ENCODE results near the gene ELK4. TPM values are rescaled to one million over a fixed set of nuclear protein-coding genes. Genes with fewer than 3 reads are reported as not detected.
A peak's percentile ranks its signal among the peaks of the same experiment; 100 is the strongest.

The ELK4 gene
- total and polyA plus RNA-seq, 2 donors (not counting 3 experiments of a cell fraction or from before 2014, with no cell fraction given): 8.7 to 107 TPM

- peaks cover 41% of the 10 kb centered on the region for H3K4me1 ChIP-seq (ENCODE audit: control insufficient read depth, extremely low read depth, insufficient read depth, low read length)
- H3K9me3 ChIP-seq (replicated peaks; ENCODE audit: control insufficient read depth, insufficient read depth, low read length): no peaks in the 10 kb centered on the region
- H3K9me1 ChIP-seq (replicated peaks; ENCODE audit: control insufficient read depth, extremely low read depth, insufficient read depth, low read length): no peaks in the 10 kb centered on the region
- peak overlapping the region; percentile 89 for H3K9ac ChIP-seq (replicated peaks; ENCODE audit: extremely low read depth, insufficient read depth, low read length)
- H3K4me3 ChIP-seq (replicated peaks in 1 of 3; ENCODE audit: insufficient read depth in 1 of 3, low read depth in 1 of 3, low read length in 3 of 3): peak overlapping the region in 1 of 3 experiments; percentile 12
- no peak for TF ChIP-seq MAX (IDR thresholded peaks at IDR 0.05; ENCODE audit: insufficient read depth, insufficient read length)
- TF ChIP-seq GATA2 (IDR thresholded peaks at IDR 0.05; ENCODE audit: insufficient read depth, insufficient read length, low read depth, low read length): no peak
- TF ChIP-seq EZH2 (IDR thresholded peaks at IDR 0.05; ENCODE audit: borderline replicate concordance, low read depth, low read length, severe bottlenecking): no peak
- TF ChIP-seq CTCF (IDR thresholded peaks at IDR 0.05; ENCODE audit: extremely low read depth in 1 of 2, insufficient read depth in 1 of 2, low read depth in 1 of 2, low read length in 2 of 2): no peak
- no peak for TF ChIP-seq POLR2A (IDR thresholded peaks at IDR 0.05; ENCODE audit: low read depth, low read length)
- TF ChIP-seq MYC (IDR thresholded peaks at IDR 0.05; ENCODE audit: low read depth, low read length): no peak
- no peak for TF ChIP-seq POLR2AphosphoS5 (IDR thresholded peaks at IDR 0.05; ENCODE audit: insufficient read depth, low read depth, low read length)
- TF ChIP-seq JUN (IDR thresholded peaks at IDR 0.05; ENCODE audit: borderline replicate concordance, insufficient read depth, insufficient read length, low read depth): no peak
- TF ChIP-seq FOS (IDR thresholded peaks at IDR 0.05; ENCODE audit: borderline replicate concordance, insufficient read depth, low read length): no peak
- no peak for DNase-seq (ENCODE audit: low read depth, low spot score)
- intact Hi-C loops (cut with micrococcal nuclease) (loop anchor here (1.0 to 10.0 kb wide), 4 partner anchors 11 to 315 kb away; no protein-coding TSS in a partner anchor), dilution Hi-C loops (cut with MboI; ENCODE audit: extremely low pct_ligation_motif_present, low sequenced_read_pairs) (no loop called here)
- BruUV-seq (replicated peaks): TSS peak; percentile 67
- FAIRE-seq: no peak
- H2AFZ ChIP-seq (ENCODE audit: low read depth, low read length): no peak overlapping the region
- no peaks in the 10 kb centered on the region for H3K27me3 ChIP-seq (ENCODE audit: control insufficient read depth in 2 of 2, insufficient read depth in 2 of 2, low read length in 2 of 2)
- H4K20me1 ChIP-seq (replicated peaks; ENCODE audit: control insufficient read depth, extremely low read depth, insufficient read depth, low read length): no peaks in the 10 kb centered on the region
- CTCF ChIA-PET: interaction anchor here (1.0 to 5.3 kb wide), 13 partner anchors 8 to 378 kb away, joined by 3 to 57 read pairs (median 8); partner anchors contain the start of gene ELK4
- peak overlapping the region; percentile 98 for H3K27ac ChIP-seq (ENCODE audit: insufficient read depth, low read depth, low read length)
- peak overlapping the region; percentile 71 for H3K4me2 ChIP-seq (ENCODE audit: insufficient read depth, low read length)
- peaks cover 0 to 2% of the 10 kb centered on the region in 2 experiments for H3K36me3 ChIP-seq (ENCODE audit: control insufficient read depth in 2 of 2, extremely low read depth in 1 of 2, insufficient read depth in 2 of 2, low read length in 2 of 2)
- no peaks in the 10 kb centered on the region for H3K79me2 ChIP-seq (ENCODE audit: control insufficient read depth, insufficient read depth, low read length)
- POLR2A ChIA-PET: interaction anchor here (2.1 to 3.8 kb wide), 2 partner anchors 31 to 32 kb away, joined by 8 to 16 read pairs; partner anchors contain the start of gene ELK4
These were observed 32.2 kb downstream of the ELK4 start for GRCh38 chr1:205599669-205600042.
